CD14-positive monocyte (primary cell): Measurements from ENCODE around the gene PLCB1. TPM values are rescaled to one million over a fixed set of nuclear protein-coding genes. Genes with fewer than 3 reads are reported as not detected.

ENCODE experiments used
- DNase-seq, 3 donors: peaks; one replicate each; pipeline ENCODE4 v3.0.0-alpha.2; 2011 to 2022
- H2AFZ ChIP-seq: 2 replicates; pipeline ENCODE4 v1.6.0; 2012; ENCODE audit warnings: mild to moderate bottlenecking, low read depth, low read length, inconsistent platforms; ENCODE audit not compliant: insufficient read depth, poor library complexity, severe bottlenecking
- H3K27ac ChIP-seq, 2 donors: 1 replicate in 1 of 2; 2 replicates in 1 of 2; pipeline ENCODE4 v1.5.1; 2012 to 2013; ENCODE audit warnings: low read length in 2 of 2, control low read depth in 1 of 2, inconsistent platforms in 1 of 2, low read depth in 1 of 2, mild to moderate bottlenecking in 1 of 2
- H3K27me3 ChIP-seq, 2 donors: one replicate each; pipeline versions ENCODE4 v1.6.0 to v1.6.1; 2011 to 2013; ENCODE audit warnings: low read length in 2 of 2; ENCODE audit not compliant: control insufficient read depth in 2 of 2, insufficient read depth in 2 of 2
- H3K36me3 ChIP-seq, 2 donors: replicated peaks in 1 of 2; 1 replicate in 1 of 2; 2 replicates in 1 of 2; pipeline versions ENCODE4 v1.5.1 to v1.6.1; 2012 to 2013; ENCODE audit warnings: low read length in 2 of 2, control low read depth in 1 of 2, inconsistent platforms in 1 of 2, mild to moderate bottlenecking in 1 of 2; ENCODE audit not compliant: insufficient read depth in 2 of 2, control insufficient read depth in 1 of 2
- H3K4me1 ChIP-seq, 2 donors: 1 replicate in 1 of 2; 2 replicates in 1 of 2; pipeline versions ENCODE4 v1.5.1 to v1.6.1; 2012 to 2013; ENCODE audit warnings: low read length in 2 of 2, control low read depth in 1 of 2, inconsistent platforms in 1 of 2, mild to moderate bottlenecking in 1 of 2, moderate library complexity in 1 of 2; ENCODE audit not compliant: insufficient read depth in 2 of 2, control insufficient read depth in 1 of 2
- H3K4me2 ChIP-seq: replicated peaks from 2 replicates; pipeline ENCODE3; 2012; ENCODE audit warnings: low read length, moderate library complexity, mild to moderate bottlenecking; ENCODE audit not compliant: poor library complexity, severe bottlenecking; ENCODE audit errors: extremely low read depth
- H3K4me3 ChIP-seq, 3 experiments: fragments of 200-600 bp in 1 of 3; sonication (generic) in 1 of 3; replicated peaks in 1 of 3; 1 replicate in 2 of 3; 2 replicates in 1 of 3; pipeline ENCODE4 v1.5.1; 2011 to 2013; ENCODE audit warnings: low read length in 3 of 3, mild to moderate bottlenecking in 3 of 3, control low read depth in 2 of 3, low read depth in 2 of 3, inconsistent platforms in 1 of 3, moderate library complexity in 1 of 3
- H3K79me2 ChIP-seq: 2 replicates; pipeline ENCODE4 v1.6.0; 2012; ENCODE audit warnings: mild to moderate bottlenecking, control low read depth, inconsistent platforms, low read length, moderate library complexity; ENCODE audit not compliant: insufficient read depth
- H3K9ac ChIP-seq: 2 replicates; pipeline ENCODE4 v1.6.0; 2017; ENCODE audit warnings: low read length, mild to moderate bottlenecking; ENCODE audit not compliant: insufficient read depth, poor library complexity, severe bottlenecking
- H3K9me3 ChIP-seq, 2 donors: replicated peaks in 1 of 2; 1 replicate in 1 of 2; 2 replicates in 1 of 2; pipeline versions ENCODE4 v1.5.1 to v1.6.1; 2012 to 2013; ENCODE audit warnings: low read length in 2 of 2, control low read depth in 1 of 2; ENCODE audit not compliant: control insufficient read depth in 1 of 2, insufficient read depth in 1 of 2
- H4K20me1 ChIP-seq: 2 replicates; pipeline ENCODE4 v1.6.0; 2012; ENCODE audit warnings: mild to moderate bottlenecking, low read length, control low read depth, moderate library complexity; ENCODE audit not compliant: insufficient read depth
- H3K27ac Mint-ChIP-seq, 7 donors: one replicate each; pipeline ENCODE4 v1.8.0; 2020; ENCODE audit warnings: mild to moderate bottlenecking in 7 of 7, mixed read lengths in 7 of 7, moderate library complexity in 6 of 7, inconsistent platforms in 2 of 7
- H3K27me3 Mint-ChIP-seq, 3 donors: one replicate each; pipeline ENCODE4 v1.8.0; 2021 to 2022; ENCODE audit warnings: low read depth in 3 of 3, mild to moderate bottlenecking in 3 of 3, mixed read lengths in 3 of 3, moderate library complexity in 3 of 3, inconsistent platforms in 1 of 3
- H3K36me3 Mint-ChIP-seq, 2 donors: one replicate each; pipeline ENCODE4 v1.8.0; 2020; ENCODE audit warnings: mixed read lengths in 2 of 2, inconsistent platforms in 1 of 2, mild to moderate bottlenecking in 1 of 2
- H3K4me1 Mint-ChIP-seq: one replicate; pipeline ENCODE4 v1.8.0; 2020; ENCODE audit warnings: mild to moderate bottlenecking, mixed read lengths
- H3K4me3 Mint-ChIP-seq, 2 donors: one replicate each; pipeline ENCODE4 v1.8.0; 2020; ENCODE audit warnings: mild to moderate bottlenecking in 2 of 2, mixed read lengths in 2 of 2, moderate library complexity in 1 of 2
- H3K9me3 Mint-ChIP-seq, 7 donors: one replicate each; pipeline ENCODE4 v1.8.0; 2020 to 2022; ENCODE audit warnings: mixed read lengths in 7 of 7, mild to moderate bottlenecking in 6 of 7, moderate library complexity in 6 of 7, inconsistent platforms in 2 of 7
- WGBS: methylation state at CpG from one replicate; pipeline ENCODE4 v1.1.5; 2013; ENCODE audit warnings: missing lambda C conversion rate; ENCODE audit not compliant: insufficient coverage; 5-methylcytosine and 5-hydroxymethylcytosine counted together
- intact Hi-C, 2 donors: fragments of 100-400 bp; cut with micrococcal nuclease; formaldehyde crosslinking; loops; one replicate each; pipeline versions ENCODE4 v1.15.0 to v1.15.1; 2023
- polyA plus RNA-seq, 3 donors: library from polyadenylated mRNA; depleted of rRNA in 1 of 3; unstranded in 2 of 3; stranded (reverse) in 1 of 3; fragments of 300-500 nt in 2 of 3; fragments of >200 nt in 1 of 3; fragmentation: Illumina TruSeq in 2 of 3; gene quantifications; 1 replicate in 2 of 3; 2 replicates in 1 of 3; pipeline ENCODE4 v1.2.3, GENCODE V29; 2012 to 2021
- TF ChIP-seq, protein P1 (sequence below): fragments of 200-600 bp; IDR thresholded peaks from one replicate; pipeline ENCODE4 v1.8.0; 2022; ENCODE audit warnings: antibody characterized with exemption, mild to moderate bottlenecking

Gene PLCB1
- polyA plus RNA-seq, 3 donors = 8.6 to 16.4 (median 13.2) TPM

GRCh38 chr20:8226106-8226505, 94.0 kb downstream of the PLCB1 start:
- Histone ChIP-seq H3K27ac (no peak overlapping the region), H3K27me3 (no peaks in the 10 kb centered on the region), H2AFZ (no peak overlapping the region), H3K36me3 (no peaks in the 10 kb centered on the region), H3K79me2 (no peaks in the 10 kb centered on the region), H3K4me1 (no peaks in the 10 kb centered on the region), H3K9ac (no peak overlapping the region), H3K4me2 (no peak overlapping the region), H3K9me3 (no peaks in the 10 kb centered on the region), H3K4me3 (no peak overlapping the region), H4K20me1 (peaks cover 21% of the 10 kb centered on the region)
- Mint-ChIP-seq H3K9me3 (peaks cover 0 to 2% (median 0%) of the 10 kb centered on the region in 7 donors), H3K27ac (peak overlapping the region in 1 of 7 donors; percentile 24), H3K4me3 (no peak overlapping the region), H3K27me3 (no peaks in the 10 kb centered on the region), H3K4me1 (peaks cover 20% of the 10 kb centered on the region), H3K36me3 (peaks cover 3 to 6% of the 10 kb centered on the region in 2 donors)
- no peak for DNase-seq
- intact Hi-C loops = no loop called here
- TF ChIP-seq, protein P1, sequence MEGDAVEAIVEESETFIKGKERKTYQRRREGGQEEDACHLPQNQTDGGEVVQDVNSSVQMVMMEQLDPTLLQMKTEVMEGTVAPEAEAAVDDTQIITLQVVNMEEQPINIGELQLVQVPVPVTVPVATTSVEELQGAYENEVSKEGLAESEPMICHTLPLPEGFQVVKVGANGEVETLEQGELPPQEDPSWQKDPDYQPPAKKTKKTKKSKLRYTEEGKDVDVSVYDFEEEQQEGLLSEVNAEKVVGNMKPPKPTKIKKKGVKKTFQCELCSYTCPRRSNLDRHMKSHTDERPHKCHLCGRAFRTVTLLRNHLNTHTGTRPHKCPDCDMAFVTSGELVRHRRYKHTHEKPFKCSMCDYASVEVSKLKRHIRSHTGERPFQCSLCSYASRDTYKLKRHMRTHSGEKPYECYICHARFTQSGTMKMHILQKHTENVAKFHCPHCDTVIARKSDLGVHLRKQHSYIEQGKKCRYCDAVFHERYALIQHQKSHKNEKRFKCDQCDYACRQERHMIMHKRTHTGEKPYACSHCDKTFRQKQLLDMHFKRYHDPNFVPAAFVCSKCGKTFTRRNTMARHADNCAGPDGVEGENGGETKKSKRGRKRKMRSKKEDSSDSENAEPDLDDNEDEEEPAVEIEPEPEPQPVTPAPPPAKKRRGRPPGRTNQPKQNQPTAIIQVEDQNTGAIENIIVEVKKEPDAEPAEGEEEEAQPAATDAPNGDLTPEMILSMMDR = no peak
- no CpG with 5 or more reads among the region's 2 CpGs for WGBS

- Mint-ChIP-seq H3K9me3 (peaks cover 0 to 2% (median 0%) of the 10 kb centered on the region in 7 donors), H3K27me3 (no peaks in the 10 kb centered on the region), H3K27ac (peak overlapping the region in 1 of 7 donors; percentile 23), H3K36me3 (peaks cover 3 to 6% of the 10 kb centered on the region in 2 donors), H3K4me1 (peaks cover 14% of the 10 kb centered on the region), H3K4me3 (no peak overlapping the region)
- TF ChIP-seq, protein P1 = no peak
- no peak overlapping the region for H3K4me2 ChIP-seq
- H4K20me1 ChIP-seq = peaks cover 28% of the 10 kb centered on the region
- no peak overlapping the region for H2AFZ ChIP-seq
- 100% methylated on average over 1 of the region's 3 CpGs for WGBS
- intact Hi-C loops = no loop called here
- no peaks in the 10 kb centered on the region for H3K27me3 ChIP-seq
- no peak overlapping the region for H3K9ac ChIP-seq
- H3K79me2 ChIP-seq = no peaks in the 10 kb centered on the region
- H3K27ac ChIP-seq = no peak overlapping the region
- H3K4me1 ChIP-seq = no peaks in the 10 kb centered on the region
- no peaks in the 10 kb centered on the region for H3K9me3 ChIP-seq
- H3K36me3 ChIP-seq = no peaks in the 10 kb centered on the region
- DNase-seq = no peak
- no peak overlapping the region for H3K4me3 ChIP-seq
These were observed 95.2 kb downstream of the PLCB1 start for GRCh38 chr20:8227293-8227692.
